Stomach (tissue), 19 donors: ENCODE measurements around the gene ASCC3. TPM values are rescaled to one million over a fixed set of nuclear protein-coding genes. Genes with fewer than 3 reads are reported as not detected.

Experiments
- DNase-seq, 2 donors: peaks; one replicate each; pipeline versions ENCODE4 v3.0.0 to v3.0.0-alpha.2; 2013 to 2019
- H3K27ac ChIP-seq, 5 donors: fragments of 200-600 bp in 4 of 5; sonication (generic) in 4 of 5; one replicate each; pipeline ENCODE4 v1.5.1; 2013 to 2019; ENCODE audit warnings: mild to moderate bottlenecking in 1 of 5, moderate library complexity in 1 of 5
- H3K27me3 ChIP-seq, 3 donors: fragments of 200-600 bp; sonication (generic); one replicate each; pipeline ENCODE4 v1.5.1; 2017 to 2019; ENCODE audit warnings: mixed run types in 1 of 3
- H3K36me3 ChIP-seq, 4 donors: fragments of 200-600 bp; sonication (generic); 1 replicate in 3 of 4; 2 replicates in 1 of 4; pipeline ENCODE4 v1.5.1; 2016 to 2019
- H3K4me1 ChIP-seq, 4 donors: fragments of 200-600 bp; sonication (generic); one replicate each; pipeline ENCODE4 v1.5.1; 2016 to 2019
- H3K4me3 ChIP-seq, 4 donors: fragments of 200-600 bp; sonication (generic) in 3 of 4; one replicate each; pipeline ENCODE4 v1.5.1; 2016 to 2019; ENCODE audit warnings: mild to moderate bottlenecking in 1 of 4
- H3K9me3 ChIP-seq, 4 donors: fragments of 200-600 bp; sonication (generic); one replicate each; pipeline ENCODE4 v1.5.1; 2016 to 2019
- EP300 ChIP-seq: sonication (generic); formaldehyde crosslinking; IDR thresholded peaks from one replicate; pipeline ENCODE4 v1.6.1; 2017; ENCODE audit warnings: antibody characterized with exemption
- POLR2A ChIP-seq, 4 donors: fragments of 450-650 bp; IDR thresholded peaks; one replicate each; pipeline ENCODE4 v1.6.1; 2016; ENCODE audit warnings: antibody characterized with exemption in 4 of 4, control low read depth in 2 of 4, mild to moderate bottlenecking in 1 of 4, moderate library complexity in 1 of 4
- POLR2AphosphoS5 ChIP-seq, 3 donors: sonication (generic); formaldehyde crosslinking; IDR thresholded peaks; one replicate each; pipeline ENCODE4 v1.6.1; 2016; ENCODE audit warnings: antibody characterized with exemption in 3 of 3
- WGBS, 5 donors: extraction: QIAGEN DNeasy Blood & Tissue Kit in 3 of 5; methylation state at CpG; one replicate each; pipeline versions ENCODE4 v1.1.5 to v1.1.7; 2013 to 2018; 5-methylcytosine and 5-hydroxymethylcytosine counted together
- intact Hi-C: fragments of 100-400 bp; cut with DNase I; formaldehyde crosslinking; loops from one replicate; pipeline ENCODE4 v1.15.1; 2023; ENCODE audit warnings: low total_unique reads
- long read RNA-seq, 10 donors: transcript quantifications; one replicate each; lab custom pipeline, GENCODE V29; 2026
- polyA plus RNA-seq, 3 donors: library from polyadenylated mRNA; stranded (reverse); fragments of 200-250 nt; gene quantifications; one replicate each; pipeline ENCODE4 v1.2.3, GENCODE V29; 2013
- total RNA-seq, 5 donors: library from RNA; depleted of rRNA; stranded (reverse); fragments of >200 nt; gene quantifications; one replicate each; pipeline versions ENCODE4 v1.1.0 to v1.2.3, GENCODE V29; 2014 to 2016
- TF ChIP-seq, protein P1 (sequence below), 7 experiments: fragments of 450-650 bp in 4 of 7; fragments of 200-600 bp in 3 of 7; sonication (generic) in 3 of 7; IDR thresholded peaks; one replicate each; pipeline ENCODE4 v1.5.1; 2016 to 2019; ENCODE audit warnings: antibody characterized with exemption in 7 of 7, control low read depth in 2 of 7, mild to moderate bottlenecking in 1 of 7
- donor health status: healthy with polysubstance abuse.
- donor health status: Bipolar disorder and iron deficiency.
- donor health status: healthy.

The ASCC3 gene, protein sequence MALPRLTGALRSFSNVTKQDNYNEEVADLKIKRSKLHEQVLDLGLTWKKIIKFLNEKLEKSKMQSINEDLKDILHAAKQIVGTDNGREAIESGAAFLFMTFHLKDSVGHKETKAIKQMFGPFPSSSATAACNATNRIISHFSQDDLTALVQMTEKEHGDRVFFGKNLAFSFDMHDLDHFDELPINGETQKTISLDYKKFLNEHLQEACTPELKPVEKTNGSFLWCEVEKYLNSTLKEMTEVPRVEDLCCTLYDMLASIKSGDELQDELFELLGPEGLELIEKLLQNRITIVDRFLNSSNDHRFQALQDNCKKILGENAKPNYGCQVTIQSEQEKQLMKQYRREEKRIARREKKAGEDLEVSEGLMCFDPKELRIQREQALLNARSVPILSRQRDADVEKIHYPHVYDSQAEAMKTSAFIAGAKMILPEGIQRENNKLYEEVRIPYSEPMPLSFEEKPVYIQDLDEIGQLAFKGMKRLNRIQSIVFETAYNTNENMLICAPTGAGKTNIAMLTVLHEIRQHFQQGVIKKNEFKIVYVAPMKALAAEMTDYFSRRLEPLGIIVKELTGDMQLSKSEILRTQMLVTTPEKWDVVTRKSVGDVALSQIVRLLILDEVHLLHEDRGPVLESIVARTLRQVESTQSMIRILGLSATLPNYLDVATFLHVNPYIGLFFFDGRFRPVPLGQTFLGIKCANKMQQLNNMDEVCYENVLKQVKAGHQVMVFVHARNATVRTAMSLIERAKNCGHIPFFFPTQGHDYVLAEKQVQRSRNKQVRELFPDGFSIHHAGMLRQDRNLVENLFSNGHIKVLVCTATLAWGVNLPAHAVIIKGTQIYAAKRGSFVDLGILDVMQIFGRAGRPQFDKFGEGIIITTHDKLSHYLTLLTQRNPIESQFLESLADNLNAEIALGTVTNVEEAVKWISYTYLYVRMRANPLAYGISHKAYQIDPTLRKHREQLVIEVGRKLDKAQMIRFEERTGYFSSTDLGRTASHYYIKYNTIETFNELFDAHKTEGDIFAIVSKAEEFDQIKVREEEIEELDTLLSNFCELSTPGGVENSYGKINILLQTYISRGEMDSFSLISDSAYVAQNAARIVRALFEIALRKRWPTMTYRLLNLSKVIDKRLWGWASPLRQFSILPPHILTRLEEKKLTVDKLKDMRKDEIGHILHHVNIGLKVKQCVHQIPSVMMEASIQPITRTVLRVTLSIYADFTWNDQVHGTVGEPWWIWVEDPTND (N-terminal part only)
- 10 to 100 TPM in 4 of 5 donors, 1 to 10 TPM in 1; 9.3 to 49.2 (median 39.7) TPM for total RNA-seq
- polyA plus RNA-seq: 1 to 10 TPM; 6.3 to 8.0 (median 6.7) TPM
- long read RNA-seq, donor 1, partial matches to known transcripts: 0 of 1 reads
- long read RNA-seq, donor 1, other reads (novel, unspliced or antisense): 0 of 1 reads
- long read RNA-seq, donor 2, partial matches to known transcripts: 0 of 2 reads
- long read RNA-seq, donor 2, other reads (novel, unspliced or antisense): 0 of 2 reads
- long read RNA-seq, donor 3, full-length matches to known transcripts: 2 of 2 reads
- long read RNA-seq, donor 3, partial matches to known transcripts: 0 of 2 reads
- long read RNA-seq, donor 3, other reads (novel, unspliced or antisense): 0 of 2 reads
- long read RNA-seq, donor 4: 0 reads
- long read RNA-seq, donor 5: 0 reads
- long read RNA-seq, donor 6, partial matches to known transcripts: 5 of 5 reads
- long read RNA-seq, donor 6, other reads (novel, unspliced or antisense): 0 of 5 reads
- long read RNA-seq, donor 7: 0 reads
- long read RNA-seq, donor 8, partial matches to known transcripts: 0 of 1 reads
- long read RNA-seq, donor 8, other reads (novel, unspliced or antisense): 0 of 1 reads
- long read RNA-seq, donor 9, partial matches to known transcripts: 0 of 2 reads
- long read RNA-seq, donor 9, other reads (novel, unspliced or antisense): 0 of 2 reads
- long read RNA-seq, donor 10: 0 reads

DNA sequence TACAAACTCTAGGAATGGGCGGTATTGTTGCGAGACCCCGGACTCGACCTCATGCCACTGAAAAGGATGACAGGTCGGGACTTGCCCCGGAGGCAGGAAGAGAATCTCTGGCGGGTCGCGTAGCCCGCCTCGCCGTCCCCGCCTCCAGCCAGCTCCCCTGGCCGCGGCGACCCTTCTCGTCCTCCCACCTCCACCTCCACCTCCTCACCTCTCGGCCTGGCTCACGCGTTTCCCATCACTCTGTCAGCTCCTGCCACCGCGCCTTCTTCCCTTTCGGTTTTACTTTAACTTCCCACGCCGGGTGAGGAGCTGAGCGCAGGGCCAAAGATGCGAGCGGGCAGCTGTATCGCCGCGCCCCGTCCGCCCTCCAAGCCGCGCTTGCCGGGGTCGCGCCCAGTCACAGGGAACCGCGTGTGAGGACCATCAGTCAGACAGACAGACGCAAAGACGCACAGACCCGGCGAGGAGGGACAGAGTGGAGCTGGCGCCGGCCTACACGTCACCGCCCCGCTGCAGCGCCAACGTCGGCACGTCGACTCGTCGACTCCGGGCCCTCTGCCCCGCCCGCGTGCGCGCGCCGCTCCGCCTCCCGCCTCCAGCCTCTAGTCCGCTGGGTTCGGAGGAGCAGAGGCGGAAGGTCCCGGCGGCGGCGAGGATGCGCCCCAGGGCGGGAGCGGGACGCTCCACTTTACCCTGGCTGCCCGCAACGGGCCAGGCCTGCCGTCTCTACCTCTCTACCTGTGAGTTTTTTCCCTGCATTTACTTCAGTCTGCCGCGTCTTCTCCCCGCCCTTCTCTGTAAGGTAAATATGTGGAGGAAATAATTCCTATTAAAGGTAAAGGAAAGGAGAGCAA, at the start of gene ASCC3:
Gene ASCC3 (minus strand): TSS at position 477 of the 854 bp plus-strand sequence. CDS start 13,332 bp downstream, outside the sequence.
- H3K27ac ChIP-seq: peak within 1 kb of the TSS; percentile 92 to 97 (median 95)

DNA sequence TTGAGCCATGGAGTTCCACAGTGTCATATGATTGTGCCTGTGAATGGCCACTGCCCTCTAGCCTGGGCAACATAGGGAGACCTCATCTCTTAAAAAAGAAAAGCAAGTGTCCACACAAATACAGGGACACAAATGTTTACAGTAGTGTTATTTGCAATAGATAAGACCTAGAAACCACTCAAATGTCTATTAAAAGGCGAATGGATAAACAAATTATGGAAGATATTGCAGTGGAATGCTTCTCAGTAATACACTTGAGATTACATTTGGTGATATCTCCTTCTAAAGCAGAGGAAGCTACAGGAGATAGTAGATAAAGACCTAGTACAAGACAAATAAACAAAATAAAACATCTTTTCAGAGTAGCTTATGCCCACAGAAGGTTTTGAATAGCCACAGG, 44.6 kb upstream of the ASCC3 start:
- no peaks in the 10 kb centered on the region for H3K36me3 ChIP-seq
- no peaks in the 10 kb centered on the region for H3K27me3 ChIP-seq
- H3K9me3 ChIP-seq: no peaks in the 10 kb centered on the region
- TF ChIP-seq POLR2AphosphoS5 (IDR thresholded peaks at IDR 0.05) (no peak), EP300 (no peak), POLR2A (IDR thresholded peaks at IDR 0.05) (no peak)
- TF ChIP-seq, protein P1, sequence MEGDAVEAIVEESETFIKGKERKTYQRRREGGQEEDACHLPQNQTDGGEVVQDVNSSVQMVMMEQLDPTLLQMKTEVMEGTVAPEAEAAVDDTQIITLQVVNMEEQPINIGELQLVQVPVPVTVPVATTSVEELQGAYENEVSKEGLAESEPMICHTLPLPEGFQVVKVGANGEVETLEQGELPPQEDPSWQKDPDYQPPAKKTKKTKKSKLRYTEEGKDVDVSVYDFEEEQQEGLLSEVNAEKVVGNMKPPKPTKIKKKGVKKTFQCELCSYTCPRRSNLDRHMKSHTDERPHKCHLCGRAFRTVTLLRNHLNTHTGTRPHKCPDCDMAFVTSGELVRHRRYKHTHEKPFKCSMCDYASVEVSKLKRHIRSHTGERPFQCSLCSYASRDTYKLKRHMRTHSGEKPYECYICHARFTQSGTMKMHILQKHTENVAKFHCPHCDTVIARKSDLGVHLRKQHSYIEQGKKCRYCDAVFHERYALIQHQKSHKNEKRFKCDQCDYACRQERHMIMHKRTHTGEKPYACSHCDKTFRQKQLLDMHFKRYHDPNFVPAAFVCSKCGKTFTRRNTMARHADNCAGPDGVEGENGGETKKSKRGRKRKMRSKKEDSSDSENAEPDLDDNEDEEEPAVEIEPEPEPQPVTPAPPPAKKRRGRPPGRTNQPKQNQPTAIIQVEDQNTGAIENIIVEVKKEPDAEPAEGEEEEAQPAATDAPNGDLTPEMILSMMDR (IDR thresholded peaks at IDR 0.05): no peak
- no peaks in the 10 kb centered on the region for H3K4me1 ChIP-seq
- 41 to 69% (median 66%) methylated on average over 1 of the region's 1 CpG for WGBS, 5 donors
- no peak overlapping the region for H3K27ac ChIP-seq
- intact Hi-C loops: no loop called here
- H3K4me3 ChIP-seq: no peak overlapping the region
- no peak for DNase-seq

More for the DNA sequence above, at the start of gene ASCC3:
- H3K36me3 ChIP-seq: no peaks in the 10 kb centered on the region
- intact Hi-C loops: no loop called here
- no peaks in the 10 kb centered on the region for H3K27me3 ChIP-seq
- 0 to 1% (median 0%) methylated on average over 56 to 83 of the region's 83 CpGs for WGBS, 5 donors
- DNase-seq: peak; percentile 93 to 98
- peaks cover 0 to 39% (median 23%) of the 10 kb centered on the region in 4 donors for H3K4me1 ChIP-seq
- TF ChIP-seq POLR2AphosphoS5 (IDR thresholded peaks at IDR 0.05) (peak in 2 of 3 donors; percentile 81 to 91), EP300 (no peak), POLR2A (IDR thresholded peaks at IDR 0.05) (peak in 1 of 4 donors; percentile 32)
- H3K4me3 ChIP-seq: peak within 1 kb of the TSS; percentile 62 to 87 (median 80)
- no peaks in the 10 kb centered on the region for H3K9me3 ChIP-seq

DNA sequence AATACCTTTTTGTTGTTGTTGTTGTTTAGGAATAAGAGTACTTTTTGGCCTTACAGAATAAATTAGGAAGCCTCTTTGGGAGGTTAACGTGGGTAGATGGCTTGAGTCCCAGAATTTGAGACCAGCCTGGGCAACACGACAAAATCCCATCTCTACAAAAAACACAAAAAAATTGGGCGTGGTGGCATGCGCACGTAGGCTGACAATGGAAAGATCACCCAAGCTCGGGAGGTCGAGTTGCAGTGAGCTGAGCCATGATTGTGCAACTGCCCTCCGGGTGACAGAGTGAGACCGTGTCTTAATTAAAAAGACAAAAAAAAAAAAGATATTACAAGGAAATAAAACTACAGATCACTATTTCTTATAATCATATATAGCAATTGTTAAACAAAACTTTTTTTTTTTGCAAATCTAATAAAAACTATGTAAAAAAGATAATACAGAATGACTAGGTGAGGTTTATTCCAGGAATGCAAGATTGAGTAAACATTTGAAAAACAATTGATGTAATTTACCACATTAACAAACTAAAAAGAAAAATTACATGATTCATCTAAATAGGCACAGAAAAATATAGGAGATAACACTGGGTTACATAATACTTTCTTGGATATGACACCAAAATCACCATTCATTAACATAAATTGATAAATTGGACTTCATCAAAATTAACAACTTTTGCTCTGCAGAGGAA, 43.6 kb upstream of the ASCC3 start:
- no peaks in the 10 kb centered on the region for H3K4me1 ChIP-seq
- no peaks in the 10 kb centered on the region for H3K36me3 ChIP-seq
- WGBS, 5 donors: 75 to 84% (median 82%) methylated on average over 9 of the region's 9 CpGs
- no peak overlapping the region for H3K4me3 ChIP-seq
- intact Hi-C loops: no loop called here
- TF ChIP-seq EP300 (no peak), POLR2AphosphoS5 (IDR thresholded peaks at IDR 0.05) (no peak), POLR2A (IDR thresholded peaks at IDR 0.05) (no peak)
- TF ChIP-seq, protein P1 (IDR thresholded peaks at IDR 0.05): no peak
- DNase-seq: no peak
- no peaks in the 10 kb centered on the region for H3K27me3 ChIP-seq
- no peaks in the 10 kb centered on the region for H3K9me3 ChIP-seq
- H3K27ac ChIP-seq: no peak overlapping the region
